WTC11 (cell line): Measurements from ENCODE around the gene ROBO4. TPM values are rescaled to one million over a fixed set of nuclear protein-coding genes. Genes with fewer than 3 reads are reported as not detected.

Experiments used
- ATAC-seq: fragments of 200-7000 bp; cut with Tn5 transposase; 2 replicates; pipeline ENCODE4 v1.10.0; 2021; ENCODE audit warnings: mild to moderate bottlenecking, moderate library complexity
- CTCF ChIA-PET: fragments of 300-600 bp; sonication (Branson Sonifier 250); formaldehyde crosslinking; loops from one replicate; lab custom pipeline; 2021; ENCODE audit warnings: antibody characterized with exemption; lab: Charles Lee
- POLR2A ChIA-PET: fragments of 350-600 bp; sonication (Branson Sonifier 250); formaldehyde crosslinking; loops from one replicate; lab custom pipeline; 2021; ENCODE audit warnings: antibody characterized with exemption; lab: Charles Lee
- DNase-seq: peaks from one replicate; pipeline ENCODE4 v3.0.0; 2021; ENCODE audit warnings: low spot score
- H3K27ac Mint-ChIP-seq: 2 replicates; pipeline ENCODE4 v1.8.0; 2021; ENCODE audit warnings: mixed read lengths
- H3K27me3 Mint-ChIP-seq: 2 replicates; pipeline ENCODE4 v1.8.0; 2021; ENCODE audit warnings: low read depth, mild to moderate bottlenecking, moderate library complexity, mixed read lengths
- H3K36me3 Mint-ChIP-seq: 2 replicates; pipeline ENCODE4 v1.8.0; 2021; ENCODE audit warnings: mixed read lengths
- H3K4me1 Mint-ChIP-seq: 2 replicates; pipeline ENCODE4 v1.8.0; 2022; ENCODE audit warnings: mixed read lengths
- H3K4me3 Mint-ChIP-seq: 2 replicates; pipeline ENCODE4 v1.8.0; 2021; ENCODE audit warnings: mild to moderate bottlenecking, moderate library complexity, mixed read lengths
- H3K9me3 Mint-ChIP-seq: 2 replicates; pipeline ENCODE4 v1.8.0; 2021; ENCODE audit warnings: mixed read lengths
- CREM ChIP-seq: sonication (generic); formaldehyde crosslinking; IDR thresholded peaks from 2 replicates; pipeline ENCODE4 v1.8.1; 2022; ENCODE audit warnings: mild to moderate bottlenecking, missing genetic modification reagents, moderate library complexity
- FOXK1 ChIP-seq: sonication (generic); formaldehyde crosslinking; IDR thresholded peaks from 2 replicates; pipeline ENCODE4 v1.8.0; 2022; ENCODE audit warnings: mild to moderate bottlenecking, moderate library complexity, missing genetic modification reagents
- GABPB1 ChIP-seq: sonication (generic); formaldehyde crosslinking; IDR thresholded peaks from 2 replicates; pipeline ENCODE4 v1.8.1; 2023; ENCODE audit warnings: mild to moderate bottlenecking, missing genetic modification reagents
- GRHL2 ChIP-seq: fragments of 250-450 bp; sonication (Bioruptor Pico); IDR thresholded peaks from 2 replicates; pipeline ENCODE4 v1.8.0; 2022; ENCODE audit warnings: mild to moderate bottlenecking, moderate library complexity; ENCODE audit not compliant: insufficient replicate concordance, severe bottlenecking
- HMGA2 ChIP-seq: fragments of 250-450 bp; sonication (Bioruptor Pico); IDR thresholded peaks from 2 replicates; pipeline ENCODE4 v1.4.0; 2021; ENCODE audit warnings: mild to moderate bottlenecking, moderate library complexity
- MYBL2 ChIP-seq: sonication (generic); formaldehyde crosslinking; IDR thresholded peaks from 2 replicates; pipeline ENCODE4 v1.8.1; 2023; ENCODE audit warnings: mild to moderate bottlenecking, moderate library complexity, missing genetic modification reagents
- NFATC4 ChIP-seq: fragments of 250-450 bp; sonication (Bioruptor Pico); IDR thresholded peaks from 2 replicates; pipeline ENCODE4 v1.9.0; 2021; ENCODE audit warnings: mild to moderate bottlenecking
- OVOL2 ChIP-seq: fragments of 250-450 bp; sonication (Bioruptor Pico); IDR thresholded peaks from 2 replicates; pipeline ENCODE4 v1.9.0; 2021; ENCODE audit warnings: mild to moderate bottlenecking, borderline replicate concordance
- RELA ChIP-seq: sonication (generic); formaldehyde crosslinking; IDR thresholded peaks from 2 replicates; pipeline ENCODE4 v1.8.1; 2022; ENCODE audit warnings: missing genetic modification reagents, mild to moderate bottlenecking, borderline replicate concordance
- TEAD1 ChIP-seq: sonication (generic); formaldehyde crosslinking; IDR thresholded peaks from 2 replicates; pipeline ENCODE4 v1.8.0; 2022; ENCODE audit warnings: mild to moderate bottlenecking, missing genetic modification reagents
- USF1 ChIP-seq: sonication (generic); formaldehyde crosslinking; IDR thresholded peaks from 2 replicates; pipeline ENCODE4 v1.8.0; 2022; ENCODE audit warnings: mild to moderate bottlenecking, missing genetic modification reagents
- ZBTB43 ChIP-seq: sonication (generic); formaldehyde crosslinking; IDR thresholded peaks from 2 replicates; pipeline ENCODE4 v1.8.1; 2023; ENCODE audit warnings: mild to moderate bottlenecking, missing genetic modification reagents
- ZNF219 ChIP-seq: sonication (generic); formaldehyde crosslinking; IDR thresholded peaks from 2 replicates; pipeline ENCODE4 v1.8.0; 2023; ENCODE audit warnings: missing genetic modification reagents, mild to moderate bottlenecking, borderline replicate concordance
- ZNF232 ChIP-seq: sonication (generic); formaldehyde crosslinking; IDR thresholded peaks from 2 replicates; pipeline ENCODE4 v1.8.0; 2022; ENCODE audit warnings: mild to moderate bottlenecking, missing genetic modification reagents
- ZNF281 ChIP-seq: sonication (generic); formaldehyde crosslinking; IDR thresholded peaks from 2 replicates; pipeline ENCODE4 v1.8.0; 2023; ENCODE audit warnings: mild to moderate bottlenecking, missing genetic modification reagents
- ZNF671 ChIP-seq: fragments of 250-450 bp; sonication (Bioruptor Pico); IDR thresholded peaks from 2 replicates; pipeline ENCODE4 v1.8.0; 2021; ENCODE audit warnings: mild to moderate bottlenecking
- total RNA-seq: library from RNA; stranded (reverse); gene quantifications from 3 replicates; pipeline ENCODE4 v1.2.3, GENCODE V29; 2021
- TF ChIP-seq, protein P1 (sequence below): sonication (generic); formaldehyde crosslinking; IDR thresholded peaks from 2 replicates; pipeline ENCODE4 v1.8.1; 2022; ENCODE audit warnings: low read depth, missing genetic modification reagents, borderline replicate concordance
- TF ChIP-seq, protein P2 (sequence below): sonication (generic); formaldehyde crosslinking; IDR thresholded peaks from 2 replicates; pipeline ENCODE4 v1.8.0; 2023; ENCODE audit warnings: missing genetic modification reagents, mild to moderate bottlenecking, borderline replicate concordance
- TF ChIP-seq, protein P3 (sequence below): sonication (generic); formaldehyde crosslinking; IDR thresholded peaks from 2 replicates; pipeline ENCODE4 v1.8.1; 2022; ENCODE audit warnings: low read depth, mild to moderate bottlenecking, moderate library complexity, missing genetic modification reagents, borderline replicate concordance
- TF ChIP-seq, protein P4 (sequence below): sonication (generic); formaldehyde crosslinking; IDR thresholded peaks from 2 replicates; pipeline ENCODE4 v1.8.1; 2022; ENCODE audit warnings: mild to moderate bottlenecking, missing genetic modification reagents, moderate library complexity, borderline replicate concordance
- TF ChIP-seq, protein P5 (sequence below): sonication (generic); formaldehyde crosslinking; IDR thresholded peaks from 2 replicates; pipeline ENCODE4 v1.8.0; 2022; ENCODE audit warnings: mild to moderate bottlenecking, missing genetic modification reagents

ROBO4 gene
- total RNA-seq, 1 experiment from 2014 or later = 0.13 TPM

- TF ChIP-seq, protein P1, sequence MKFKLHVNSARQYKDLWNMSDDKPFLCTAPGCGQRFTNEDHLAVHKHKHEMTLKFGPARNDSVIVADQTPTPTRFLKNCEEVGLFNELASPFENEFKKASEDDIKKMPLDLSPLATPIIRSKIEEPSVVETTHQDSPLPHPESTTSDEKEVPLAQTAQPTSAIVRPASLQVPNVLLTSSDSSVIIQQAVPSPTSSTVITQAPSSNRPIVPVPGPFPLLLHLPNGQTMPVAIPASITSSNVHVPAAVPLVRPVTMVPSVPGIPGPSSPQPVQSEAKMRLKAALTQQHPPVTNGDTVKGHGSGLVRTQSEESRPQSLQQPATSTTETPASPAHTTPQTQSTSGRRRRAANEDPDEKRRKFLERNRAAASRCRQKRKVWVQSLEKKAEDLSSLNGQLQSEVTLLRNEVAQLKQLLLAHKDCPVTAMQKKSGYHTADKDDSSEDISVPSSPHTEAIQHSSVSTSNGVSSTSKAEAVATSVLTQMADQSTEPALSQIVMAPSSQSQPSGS = no peak
Measured at GRCh38 chr11:124863826-124864165, 33.9 kb downstream of the ROBO4 start (continued).

GRCh38 chr11:124863137-124863825 is 34.4 kb downstream of the ROBO4 start:
- peaks cover 32% of the 10 kb centered on the region for H3K4me1 Mint-ChIP-seq
- POLR2A ChIA-PET = no interaction called here
- DNase-seq (peak; percentile 44), ATAC-seq (peak; percentile 17)
- H3K27ac Mint-ChIP-seq = no peak overlapping the region
- CTCF ChIA-PET = no interaction called here
- H3K36me3 Mint-ChIP-seq = no peaks in the 10 kb centered on the region
- no peaks in the 10 kb centered on the region for H3K9me3 Mint-ChIP-seq
- peaks cover 95% of the 10 kb centered on the region for H3K27me3 Mint-ChIP-seq
- H3K4me3 Mint-ChIP-seq = peak overlapping the region; percentile 54
- TF ChIP-seq ZBTB43 (CRISPR knock-in tag) = no peak
- no peak for TF ChIP-seq ZNF671 (CRISPR knock-in tag)
- no peak for TF ChIP-seq ZNF232 (CRISPR knock-in tag)
- TF ChIP-seq, protein P2, sequence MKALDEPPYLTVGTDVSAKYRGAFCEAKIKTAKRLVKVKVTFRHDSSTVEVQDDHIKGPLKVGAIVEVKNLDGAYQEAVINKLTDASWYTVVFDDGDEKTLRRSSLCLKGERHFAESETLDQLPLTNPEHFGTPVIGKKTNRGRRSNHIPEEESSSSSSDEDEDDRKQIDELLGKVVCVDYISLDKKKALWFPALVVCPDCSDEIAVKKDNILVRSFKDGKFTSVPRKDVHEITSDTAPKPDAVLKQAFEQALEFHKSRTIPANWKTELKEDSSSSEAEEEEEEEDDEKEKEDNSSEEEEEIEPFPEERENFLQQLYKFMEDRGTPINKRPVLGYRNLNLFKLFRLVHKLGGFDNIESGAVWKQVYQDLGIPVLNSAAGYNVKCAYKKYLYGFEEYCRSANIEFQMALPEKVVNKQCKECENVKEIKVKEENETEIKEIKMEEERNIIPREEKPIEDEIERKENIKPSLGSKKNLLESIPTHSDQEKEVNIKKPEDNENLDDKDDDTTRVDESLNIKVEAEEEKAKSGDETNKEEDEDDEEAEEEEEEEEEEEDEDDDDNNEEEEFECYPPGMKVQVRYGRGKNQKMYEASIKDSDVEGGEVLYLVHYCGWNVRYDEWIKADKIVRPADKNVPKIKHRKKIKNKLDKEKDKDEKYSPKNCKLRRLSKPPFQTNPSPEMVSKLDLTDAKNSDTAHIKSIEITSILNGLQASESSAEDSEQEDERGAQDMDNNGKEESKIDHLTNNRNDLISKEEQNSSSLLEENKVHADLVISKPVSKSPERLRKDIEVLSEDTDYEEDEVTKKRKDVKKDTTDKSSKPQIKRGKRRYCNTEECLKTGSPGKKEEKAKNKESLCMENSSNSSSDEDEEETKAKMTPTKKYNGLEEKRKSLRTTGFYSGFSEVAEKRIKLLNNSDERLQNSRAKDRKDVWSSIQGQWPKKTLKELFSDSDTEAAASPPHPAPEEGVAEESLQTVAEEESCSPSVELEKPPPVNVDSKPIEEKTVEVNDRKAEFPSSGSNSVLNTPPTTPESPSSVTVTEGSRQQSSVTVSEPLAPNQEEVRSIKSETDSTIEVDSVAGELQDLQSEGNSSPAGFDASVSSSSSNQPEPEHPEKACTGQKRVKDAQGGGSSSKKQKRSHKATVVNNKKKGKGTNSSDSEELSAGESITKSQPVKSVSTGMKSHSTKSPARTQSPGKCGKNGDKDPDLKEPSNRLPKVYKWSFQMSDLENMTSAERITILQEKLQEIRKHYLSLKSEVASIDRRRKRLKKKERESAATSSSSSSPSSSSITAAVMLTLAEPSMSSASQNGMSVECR = no peak
- no peak for TF ChIP-seq CREM (CRISPR knock-in tag)
- TF ChIP-seq, protein P3, sequence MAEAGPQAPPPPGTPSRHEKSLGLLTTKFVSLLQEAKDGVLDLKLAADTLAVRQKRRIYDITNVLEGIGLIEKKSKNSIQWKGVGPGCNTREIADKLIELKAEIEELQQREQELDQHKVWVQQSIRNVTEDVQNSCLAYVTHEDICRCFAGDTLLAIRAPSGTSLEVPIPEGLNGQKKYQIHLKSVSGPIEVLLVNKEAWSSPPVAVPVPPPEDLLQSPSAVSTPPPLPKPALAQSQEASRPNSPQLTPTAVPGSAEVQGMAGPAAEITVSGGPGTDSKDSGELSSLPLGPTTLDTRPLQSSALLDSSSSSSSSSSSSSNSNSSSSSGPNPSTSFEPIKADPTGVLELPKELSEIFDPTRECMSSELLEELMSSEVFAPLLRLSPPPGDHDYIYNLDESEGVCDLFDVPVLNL (CRISPR knock-in tag) = no peak
- TF ChIP-seq OVOL2 (CRISPR knock-in tag) = no peak
- TF ChIP-seq FOXK1 (CRISPR knock-in tag) = no peak
- TF ChIP-seq ZNF281 = no peak
- no peak for TF ChIP-seq RELA
- TF ChIP-seq, protein P4, sequence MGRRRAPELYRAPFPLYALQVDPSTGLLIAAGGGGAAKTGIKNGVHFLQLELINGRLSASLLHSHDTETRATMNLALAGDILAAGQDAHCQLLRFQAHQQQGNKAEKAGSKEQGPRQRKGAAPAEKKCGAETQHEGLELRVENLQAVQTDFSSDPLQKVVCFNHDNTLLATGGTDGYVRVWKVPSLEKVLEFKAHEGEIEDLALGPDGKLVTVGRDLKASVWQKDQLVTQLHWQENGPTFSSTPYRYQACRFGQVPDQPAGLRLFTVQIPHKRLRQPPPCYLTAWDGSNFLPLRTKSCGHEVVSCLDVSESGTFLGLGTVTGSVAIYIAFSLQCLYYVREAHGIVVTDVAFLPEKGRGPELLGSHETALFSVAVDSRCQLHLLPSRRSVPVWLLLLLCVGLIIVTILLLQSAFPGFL = no peak
- no peak for TF ChIP-seq ZNF219 (CRISPR knock-in tag)
- no peak for TF ChIP-seq TEAD1
- TF ChIP-seq MYBL2 (CRISPR knock-in tag) = no peak
- TF ChIP-seq GABPB1 = no peak
- TF ChIP-seq, protein P5, sequence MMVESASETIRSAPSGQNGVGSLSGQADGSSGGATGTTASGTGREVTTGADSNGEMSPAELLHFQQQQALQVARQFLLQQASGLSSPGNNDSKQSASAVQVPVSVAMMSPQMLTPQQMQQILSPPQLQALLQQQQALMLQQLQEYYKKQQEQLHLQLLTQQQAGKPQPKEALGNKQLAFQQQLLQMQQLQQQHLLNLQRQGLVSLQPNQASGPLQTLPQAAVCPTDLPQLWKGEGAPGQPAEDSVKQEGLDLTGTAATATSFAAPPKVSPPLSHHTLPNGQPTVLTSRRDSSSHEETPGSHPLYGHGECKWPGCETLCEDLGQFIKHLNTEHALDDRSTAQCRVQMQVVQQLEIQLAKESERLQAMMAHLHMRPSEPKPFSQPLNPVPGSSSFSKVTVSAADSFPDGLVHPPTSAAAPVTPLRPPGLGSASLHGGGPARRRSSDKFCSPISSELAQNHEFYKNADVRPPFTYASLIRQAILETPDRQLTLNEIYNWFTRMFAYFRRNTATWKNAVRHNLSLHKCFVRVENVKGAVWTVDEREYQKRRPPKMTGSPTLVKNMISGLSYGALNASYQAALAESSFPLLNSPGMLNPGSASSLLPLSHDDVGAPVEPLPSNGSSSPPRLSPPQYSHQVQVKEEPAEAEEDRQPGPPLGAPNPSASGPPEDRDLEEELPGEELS = no peak
- no peak for TF ChIP-seq HMGA2 (CRISPR knock-in tag)
- no peak for TF ChIP-seq NFATC4 (CRISPR knock-in tag)
- TF ChIP-seq USF1 (CRISPR knock-in tag) = peak; percentile 65
- no peak for TF ChIP-seq GRHL2 (CRISPR knock-in tag)
